Right lung (tissue), 5 donors: Measurements from ENCODE around the gene RNF5. TPM values are rescaled to one million over a fixed set of nuclear protein-coding genes. Genes with fewer than 3 reads are reported as not detected.
"Not testable (repeated sequence)": the region's sequence is repeated elsewhere in the genome, so short reads cannot be mapped to it uniquely, and the experiment has no call there.

Source experiments
- DNase-seq, 2 donors: peaks; one replicate each; pipeline ENCODE4 v3.0.0-alpha.2; 2013
- polyA plus RNA-seq, 5 donors: library from polyadenylated mRNA; unstranded; fragments of 120-200 nt; gene quantifications; one replicate each; pipeline versions ENCODE4 v1.2.1 to v1.2.3, GENCODE V29; 2013; ENCODE audit warnings: inconsistent platforms in 1 of 5, low replicate concordance in 1 of 5; ENCODE audit not compliant: insufficient read length in 5 of 5, insufficient read depth in 1 of 5

Gene RNF5
- polyA plus RNA-seq, 5 donors: 69.6 to 81.7 (median 75.8) TPM

DNA sequence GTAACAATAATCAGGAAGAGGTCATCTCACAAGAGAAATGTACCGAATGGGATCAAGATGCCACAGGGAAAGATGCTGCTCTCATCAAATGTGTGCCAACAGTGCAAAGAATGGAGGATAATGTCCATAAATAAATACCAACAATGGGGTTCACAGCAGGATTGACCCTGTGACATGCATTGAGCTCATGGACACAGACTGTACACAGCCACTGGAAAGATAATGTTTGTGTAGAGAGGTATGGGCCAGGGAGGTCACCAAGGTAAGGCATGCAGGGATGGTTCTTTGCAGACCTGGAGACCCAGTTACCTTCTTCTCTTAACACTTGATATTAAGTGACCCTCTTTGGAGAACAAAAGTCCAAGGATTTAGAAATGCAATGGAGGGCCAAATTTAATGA, 3.8 kb upstream of the RNF5 start:
- DNase-seq: no peak

DNA sequence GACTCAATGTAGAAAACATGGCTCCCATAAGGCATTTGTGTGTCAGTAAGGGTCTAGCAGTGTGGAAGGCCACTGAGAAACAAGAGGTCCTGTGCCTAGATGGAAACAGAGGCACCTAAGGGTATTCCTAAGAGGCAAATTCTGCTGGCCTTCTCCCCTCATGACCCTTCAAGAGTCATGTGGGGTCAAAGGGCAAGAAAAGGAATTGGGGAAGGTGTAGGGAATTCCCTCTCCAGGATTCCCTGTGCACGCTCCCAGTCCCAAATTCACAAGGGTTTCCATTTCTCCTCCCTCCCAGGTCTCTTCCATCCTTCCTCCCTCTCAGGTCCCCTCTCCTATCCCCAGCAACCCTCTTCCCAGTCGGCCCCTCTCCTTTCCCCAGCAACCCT, 2.9 kb upstream of the RNF5 start:
- DNase-seq: no peak

DNA sequence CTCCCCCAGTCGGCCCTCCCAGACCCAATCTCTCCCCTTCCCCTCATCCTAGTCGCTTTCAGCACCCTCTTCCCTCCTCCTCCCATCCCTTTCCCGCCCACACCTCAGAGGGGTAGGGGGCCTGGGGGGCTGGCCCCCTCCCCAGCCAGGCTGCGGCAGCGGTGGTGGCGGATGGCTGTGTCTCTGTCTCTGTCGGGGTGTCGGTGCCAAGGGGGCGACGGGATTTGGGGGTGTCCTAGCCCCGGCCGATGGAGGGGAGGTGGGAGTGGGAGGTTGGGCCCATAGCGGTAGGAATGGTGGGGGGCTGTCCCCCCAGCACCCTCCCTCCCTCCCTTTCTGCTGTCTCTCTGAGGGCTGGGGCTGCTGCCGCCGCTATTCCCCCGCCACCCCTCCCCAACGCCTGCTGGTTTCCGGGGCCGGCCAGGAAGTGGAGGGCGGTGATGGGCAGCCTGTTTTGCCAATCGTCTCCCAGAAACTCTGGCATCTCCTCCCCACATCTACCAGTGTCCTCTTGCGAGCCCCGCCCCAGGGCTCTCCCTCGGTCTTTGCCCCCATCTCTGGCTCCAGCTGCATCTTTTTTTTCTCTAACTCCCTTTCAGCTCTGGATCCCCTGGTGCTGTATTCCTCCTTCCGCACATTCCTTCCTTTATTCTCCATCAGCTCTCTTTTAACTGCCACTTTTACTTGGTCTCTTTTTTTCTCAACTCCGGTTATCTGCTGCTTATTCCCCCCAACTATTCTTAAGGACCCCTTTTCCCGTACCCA, 2.3 kb upstream of the RNF5 start, which contains the start of gene AGPAT1:
Gene AGPAT1 (minus strand): TSS at position 374 of the 765 bp plus-strand sequence. CDS start 4,588 bp downstream, outside the sequence.
- DNase-seq: peak; percentile 97

DNA sequence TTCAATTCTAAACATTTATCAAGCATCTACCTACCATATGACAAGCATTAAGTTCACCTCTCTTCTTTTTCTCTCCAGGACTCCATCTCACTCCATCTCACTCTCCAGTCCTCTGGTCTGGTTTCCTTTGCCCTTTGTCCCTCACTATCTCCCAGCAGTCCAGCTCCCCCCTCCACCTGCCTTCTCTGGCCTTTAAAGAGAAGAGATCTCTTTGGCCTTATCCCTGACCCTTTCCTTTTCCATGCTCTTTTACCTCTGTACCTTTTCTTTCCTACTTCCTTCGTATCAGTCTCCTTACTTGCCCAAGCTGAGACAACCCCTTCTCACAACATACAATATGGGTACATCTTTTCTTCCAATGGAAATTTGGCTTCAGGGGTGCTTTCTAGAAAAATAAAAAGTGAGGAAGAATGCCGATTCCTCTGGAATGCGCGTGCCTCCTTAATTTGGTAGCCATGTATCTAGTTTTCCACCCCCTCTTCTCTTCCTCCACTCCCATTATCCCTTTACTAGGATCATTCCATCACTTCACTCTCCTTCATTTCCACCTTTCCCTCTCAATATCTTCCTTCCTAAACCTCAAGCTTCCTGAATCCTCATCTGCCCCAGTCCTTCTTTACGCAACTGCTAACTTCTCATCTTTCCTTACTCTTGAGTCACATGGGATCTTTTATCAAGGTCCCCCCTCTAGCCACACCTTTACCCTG, 1.6 kb upstream of the RNF5 start:
- no peak for DNase-seq

DNA sequence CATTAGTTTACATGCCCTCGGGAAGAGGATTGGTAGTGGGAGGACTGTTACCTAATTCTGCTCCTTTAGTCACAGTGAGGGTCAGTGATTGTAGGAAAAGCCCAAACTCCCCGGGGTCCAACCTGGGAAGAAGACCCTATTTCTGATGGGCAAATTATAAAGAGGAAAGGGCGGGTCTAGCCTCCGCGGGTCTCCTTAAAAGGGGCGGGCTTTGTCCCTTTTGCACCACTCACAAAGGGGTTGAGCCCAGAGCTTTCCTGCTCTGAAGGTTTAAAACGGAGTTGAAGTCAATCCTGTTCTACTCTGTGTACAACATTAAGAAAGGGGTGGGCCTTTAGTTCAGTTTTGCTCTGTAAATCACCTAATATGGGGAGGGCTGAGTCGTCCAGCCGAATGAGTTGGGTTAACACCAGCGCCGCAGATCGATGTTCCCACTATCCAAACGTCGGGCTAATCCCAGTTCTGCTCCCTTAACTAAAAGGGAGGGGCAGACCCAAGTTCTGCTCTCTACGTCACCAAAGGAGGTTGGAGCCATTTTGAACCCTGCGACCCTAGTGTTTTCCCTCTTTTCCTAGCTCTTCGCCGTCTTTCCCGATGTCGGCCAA, 920 bp upstream of the RNF5 start:
- DNase-seq: no peak

DNA sequence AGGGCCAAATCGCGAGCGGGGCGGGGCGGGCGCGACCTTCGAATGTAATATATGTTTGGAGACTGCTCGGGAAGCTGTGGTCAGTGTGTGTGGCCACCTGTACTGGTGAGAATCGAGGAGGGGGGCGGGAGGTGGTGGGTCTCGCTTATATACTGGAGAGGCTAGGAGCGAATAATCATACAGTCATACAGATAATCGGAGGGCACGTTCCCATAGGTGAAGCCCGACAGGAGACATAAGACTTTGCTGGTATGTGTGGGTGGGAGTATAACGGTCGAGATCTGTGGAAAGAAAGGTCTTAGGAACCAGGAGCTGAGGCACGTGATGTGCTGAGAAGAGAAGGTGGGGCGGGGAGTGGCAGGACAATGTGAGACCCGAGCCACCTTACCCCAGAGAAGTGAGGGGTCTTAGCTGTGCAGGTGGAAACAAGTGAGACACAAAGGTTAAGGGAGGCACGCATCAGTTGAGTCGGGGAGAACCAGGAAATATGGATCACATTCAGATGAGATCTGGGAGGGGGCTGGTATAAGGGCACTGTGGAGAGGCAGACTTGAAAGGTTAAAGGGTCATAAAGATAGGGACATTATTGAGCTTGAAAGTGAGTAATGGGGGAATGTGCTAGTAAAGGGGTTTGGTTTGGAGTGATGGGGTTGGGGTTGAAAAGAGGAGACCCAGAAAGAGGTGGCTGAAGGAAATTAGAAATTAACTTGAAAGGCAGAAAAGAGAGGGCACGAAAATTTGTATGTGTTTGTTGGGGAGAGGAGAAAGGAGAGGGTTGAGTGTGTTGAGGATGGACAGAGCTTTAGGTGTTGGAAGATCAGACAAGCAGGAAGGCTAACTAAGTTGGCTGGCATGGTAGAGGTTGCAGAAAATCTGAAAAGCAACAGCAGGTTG, 589 bp downstream of the RNF5 start:
- no peak for DNase-seq

DNA sequence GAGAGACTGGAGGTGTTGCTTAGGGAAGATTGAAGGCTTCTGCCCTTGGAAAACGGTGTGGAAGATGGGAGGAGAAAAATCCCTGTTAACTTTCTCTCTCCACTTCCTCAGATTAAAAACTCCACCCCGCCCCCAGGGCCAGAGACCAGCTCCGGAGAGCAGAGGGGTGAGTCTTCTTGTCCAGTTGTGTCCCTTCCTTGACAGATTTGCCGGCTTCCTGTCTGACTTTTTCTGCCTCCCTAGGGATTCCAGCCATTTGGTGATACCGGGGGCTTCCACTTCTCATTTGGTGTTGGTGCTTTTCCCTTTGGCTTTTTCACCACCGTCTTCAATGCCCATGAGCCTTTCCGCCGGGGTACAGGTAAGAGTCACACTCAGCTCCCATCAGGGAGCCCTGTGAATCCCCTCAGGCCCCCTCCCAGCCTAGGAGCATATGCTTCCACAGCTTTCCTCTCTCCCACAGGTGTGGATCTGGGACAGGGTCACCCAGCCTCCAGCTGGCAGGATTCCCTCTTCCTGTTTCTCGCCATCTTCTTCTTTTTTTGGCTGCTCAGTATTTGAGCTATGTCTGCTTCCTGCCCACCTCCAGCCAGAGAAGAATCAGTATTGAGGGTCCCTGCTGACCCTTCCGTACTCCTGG, 1.7 kb downstream of the RNF5 start:
- DNase-seq: no peak

DNA sequence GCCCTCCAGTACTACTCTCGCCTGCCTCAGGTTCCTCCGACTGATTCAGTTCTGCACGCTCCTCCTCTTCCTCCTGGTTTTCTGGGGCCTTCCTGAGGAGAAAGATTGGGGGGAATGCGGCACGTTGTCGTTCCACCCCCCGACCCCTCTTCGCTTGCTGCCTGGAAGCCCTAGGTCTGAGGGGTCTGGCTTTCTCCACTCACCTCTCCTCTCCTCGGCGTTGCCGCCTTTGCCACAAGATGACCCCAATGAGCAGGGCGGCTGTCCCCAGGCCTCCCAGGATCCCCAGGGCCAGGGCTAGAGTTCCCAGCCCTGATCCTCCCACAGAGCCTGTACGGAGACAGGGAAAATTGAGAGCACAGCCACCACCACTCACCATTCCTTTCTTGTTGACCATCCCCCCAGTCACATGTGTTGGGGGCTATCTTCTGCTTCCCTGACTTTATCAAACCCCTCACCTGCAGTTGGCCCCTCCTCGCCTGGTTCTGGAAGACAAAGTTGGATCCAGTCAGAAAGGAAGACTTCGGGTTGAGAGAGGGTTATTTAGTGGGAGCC, 3.0 kb downstream of the RNF5 start:
- no peak for DNase-seq

DNA sequence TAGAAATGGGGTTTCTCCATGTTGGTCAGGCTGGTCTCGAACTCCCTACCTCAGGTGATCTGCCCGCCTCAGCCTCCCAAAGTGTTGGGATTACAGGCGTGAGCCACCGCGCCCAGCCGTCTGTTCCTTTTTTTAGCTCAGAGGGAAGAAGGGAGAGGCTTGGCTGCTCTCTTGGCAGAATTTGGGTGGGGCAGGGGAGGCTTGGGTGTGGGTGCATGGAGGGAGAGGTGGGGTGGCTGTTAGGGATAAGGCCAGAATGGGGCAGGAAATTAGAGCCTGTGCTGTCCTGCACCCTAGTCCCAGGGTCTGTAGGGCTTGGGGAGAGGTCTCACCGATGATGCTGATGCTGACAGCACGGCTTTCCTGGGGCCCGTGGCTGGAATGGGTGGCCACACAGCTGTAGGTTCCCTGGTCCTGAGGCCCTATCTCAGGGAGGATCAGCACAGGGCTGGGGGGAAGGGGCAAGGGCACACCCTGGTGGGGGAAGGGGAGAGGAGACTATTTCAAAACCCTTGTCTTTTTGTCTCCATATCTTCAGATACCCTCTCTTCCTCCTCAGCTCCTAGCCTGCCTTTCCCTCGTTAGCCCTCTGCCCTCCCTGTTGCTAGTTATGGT, 3.8 kb downstream of the RNF5 start:
- DNase-seq: no peak

DNA sequence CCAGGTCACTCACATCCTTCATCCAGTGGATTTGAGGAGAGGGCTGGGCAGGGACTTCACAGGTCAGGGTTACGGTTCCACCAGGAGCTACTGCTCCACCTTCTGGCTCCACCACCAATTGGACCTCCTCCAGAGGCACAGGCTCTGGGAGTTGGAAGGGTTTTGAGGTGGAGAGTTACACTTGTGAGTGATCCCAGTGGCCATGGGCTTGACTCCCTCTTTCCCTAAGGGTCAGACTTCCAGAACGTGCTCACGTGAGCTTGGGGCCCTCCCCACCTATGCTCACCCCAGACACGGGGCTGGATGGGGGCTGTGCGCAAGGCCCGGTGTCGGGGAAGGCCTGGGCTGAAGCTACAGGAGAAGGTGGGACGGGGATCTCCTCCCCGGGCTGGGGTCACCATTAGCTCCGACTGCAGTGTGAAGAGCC, 4.4 kb downstream of the RNF5 start:
- no peak for DNase-seq

DNA sequence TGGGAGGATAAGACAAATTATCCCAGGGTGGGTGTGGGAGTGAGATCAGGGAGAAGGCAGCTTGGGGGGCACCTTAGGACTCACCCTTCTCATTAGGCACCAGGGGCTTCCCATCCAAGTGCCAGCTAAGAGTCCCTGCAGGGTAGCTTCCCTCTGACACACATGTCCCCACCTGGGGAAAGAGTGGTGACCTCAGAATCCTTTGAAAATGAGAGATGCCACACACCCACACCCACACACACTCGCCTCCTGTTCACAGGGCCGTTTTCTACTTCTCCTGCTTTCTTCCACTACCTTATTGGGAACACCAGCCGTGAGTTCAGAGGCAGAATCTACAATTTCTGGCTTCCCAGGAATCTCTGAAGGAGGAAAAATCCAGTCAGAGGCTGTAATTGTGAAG, 4.8 kb downstream of the RNF5 start:
- no peak for DNase-seq

DNA sequence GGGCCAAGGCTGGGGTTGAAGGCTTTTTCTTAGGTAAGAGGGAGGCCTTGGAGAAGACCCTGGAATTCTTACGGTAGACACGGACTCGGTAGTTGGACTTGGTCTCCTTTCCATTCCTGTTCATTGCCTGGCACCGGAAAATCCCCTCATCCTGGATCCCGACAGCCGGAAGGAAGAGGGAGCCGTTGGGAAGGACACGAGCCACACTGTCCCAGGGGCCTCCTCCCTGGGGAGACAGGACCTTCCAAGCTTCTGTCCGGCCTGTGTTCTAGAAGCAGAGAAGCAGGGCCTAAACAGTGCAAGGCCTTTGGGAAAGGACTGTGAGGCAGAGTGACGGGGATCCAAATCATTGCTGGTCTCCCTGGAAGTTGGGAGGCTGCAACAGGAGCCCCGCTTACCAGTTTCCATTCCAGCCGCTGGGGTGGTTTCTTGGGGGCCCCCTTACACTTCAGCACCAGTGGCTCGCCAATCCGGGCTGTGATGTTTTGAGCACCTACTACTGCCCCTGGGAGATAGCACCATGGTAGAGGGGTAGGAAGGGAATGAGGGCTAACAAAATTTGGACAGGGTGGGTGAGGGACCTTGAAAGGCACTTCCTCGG, 5.4 kb downstream of the RNF5 start:
- DNase-seq: no peak

DNA sequence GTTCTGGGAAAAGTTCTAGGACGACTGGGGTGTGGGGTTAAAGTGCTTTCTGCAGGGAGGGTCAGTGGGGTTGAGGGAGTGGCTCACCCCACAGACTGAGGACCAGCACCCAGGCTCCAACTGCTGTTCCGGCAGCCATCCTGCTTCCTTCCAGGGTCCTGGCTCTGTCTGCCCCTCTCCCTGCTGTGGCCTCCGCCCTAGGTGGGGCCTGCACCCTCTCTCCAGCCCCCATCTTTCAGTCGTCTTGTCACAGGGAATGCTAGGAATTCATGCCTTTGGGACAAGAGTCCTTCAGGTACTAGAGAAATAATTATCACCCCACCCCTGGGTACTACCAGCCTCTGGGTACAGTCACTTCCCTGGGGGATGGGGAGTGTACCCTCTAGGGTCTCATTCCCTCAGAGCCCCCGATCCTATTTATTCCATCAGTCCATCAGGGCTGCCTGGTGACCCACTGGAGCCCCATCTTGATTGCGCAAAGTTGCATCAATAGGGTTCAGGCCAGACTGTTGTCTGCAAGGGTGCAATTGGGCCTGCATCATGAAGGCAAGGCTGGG, 6.0 kb downstream of the RNF5 start, which contains the start of gene AGER:
Gene AGER (minus strand): TSS at position 170 of the 557 bp plus-strand sequence. CDS start 31 bp downstream, at position 139.
- DNase-seq: no peak

DNA sequence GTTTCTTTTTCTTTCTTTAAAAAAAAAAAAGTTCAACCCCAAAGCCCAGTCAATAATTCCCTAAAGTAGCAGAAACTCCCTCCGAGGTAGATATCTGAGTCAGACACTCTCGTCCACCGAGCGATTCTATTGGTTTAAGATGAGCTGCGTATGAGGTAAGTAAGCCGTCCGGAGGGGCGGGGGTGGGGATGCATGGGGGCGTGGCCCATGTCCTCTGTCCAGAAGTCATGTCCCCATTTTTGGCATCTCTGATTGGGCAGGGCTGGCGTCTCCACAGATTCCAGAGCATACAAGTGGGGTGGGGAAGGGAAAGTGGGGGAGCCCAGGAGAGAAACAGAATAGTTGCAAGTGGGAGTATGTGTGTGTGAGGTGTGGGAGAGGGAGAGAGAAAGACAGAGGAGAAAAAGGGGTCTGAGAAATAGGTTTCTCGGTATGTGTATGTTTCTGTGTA, 7.5 kb downstream of the RNF5 start:
- DNase-seq: not testable (repeated sequence)

DNA sequence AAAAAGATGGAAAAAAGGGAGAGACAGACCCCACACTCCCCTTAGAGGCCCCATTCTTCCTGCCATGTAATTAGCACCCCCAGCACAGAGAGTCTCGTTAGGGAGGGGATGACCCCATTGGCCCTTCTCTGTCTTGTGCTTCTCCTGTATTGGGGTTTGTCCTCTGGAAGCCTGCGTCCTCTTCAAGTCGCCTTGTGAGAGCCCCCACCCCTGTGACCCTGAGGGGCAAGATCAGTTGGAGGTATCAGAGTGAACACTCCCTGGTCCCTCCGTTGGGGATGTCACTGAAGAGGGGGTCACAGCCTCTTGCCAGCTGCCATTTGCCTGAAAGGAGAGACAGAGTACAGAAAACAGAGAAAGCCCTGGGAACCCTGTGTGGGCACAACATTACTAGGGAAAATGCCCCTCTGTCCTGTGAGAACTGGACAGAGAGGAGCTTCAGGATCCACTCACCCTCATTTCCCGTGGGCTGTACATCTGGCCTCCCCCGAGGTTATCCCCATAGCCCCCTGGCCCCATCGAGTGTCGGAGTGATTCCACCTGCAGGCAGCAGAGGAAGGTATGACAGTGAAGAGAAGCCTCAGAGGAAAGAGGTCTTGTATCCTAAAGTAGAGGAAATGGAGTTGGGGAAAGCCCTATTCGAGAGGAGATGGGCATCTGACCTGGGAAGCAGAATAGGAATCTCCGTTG, 8.1 kb downstream of the RNF5 start:
- DNase-seq: not testable (repeated sequence)

DNA sequence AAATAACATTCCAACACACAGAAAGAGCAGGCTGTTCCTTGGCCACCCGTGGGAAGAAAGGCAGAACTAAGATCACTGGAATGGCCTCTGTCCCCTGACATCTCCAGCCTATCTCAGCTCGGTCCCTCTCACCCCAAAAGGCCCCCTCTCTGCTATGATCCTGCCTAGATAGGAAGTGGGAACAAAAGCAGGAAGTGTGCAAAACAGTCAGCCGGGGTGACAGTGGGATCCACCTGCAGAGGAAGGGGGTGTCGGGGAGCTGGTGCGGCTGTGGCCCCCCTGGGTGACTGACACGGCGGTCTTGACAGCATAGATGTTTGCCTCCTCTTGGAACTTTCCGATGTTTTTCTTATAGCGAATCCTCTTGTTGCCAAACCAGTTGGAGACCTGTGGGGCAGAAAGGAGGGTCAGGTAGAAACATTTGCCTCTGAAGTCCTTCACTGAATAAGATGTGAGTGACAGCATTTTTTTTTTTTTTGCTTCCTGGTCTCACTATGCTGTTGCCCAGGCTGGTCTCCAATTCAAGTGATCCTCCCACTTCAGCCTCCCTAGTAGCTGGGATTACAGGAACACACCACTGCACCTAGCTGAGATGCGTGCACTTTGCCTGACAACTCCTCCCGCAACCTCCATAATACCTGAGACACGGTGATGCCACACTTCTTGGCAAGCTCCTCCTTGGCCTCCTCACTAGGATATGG, 9.0 kb downstream of the RNF5 start:
- no peak for DNase-seq

DNA sequence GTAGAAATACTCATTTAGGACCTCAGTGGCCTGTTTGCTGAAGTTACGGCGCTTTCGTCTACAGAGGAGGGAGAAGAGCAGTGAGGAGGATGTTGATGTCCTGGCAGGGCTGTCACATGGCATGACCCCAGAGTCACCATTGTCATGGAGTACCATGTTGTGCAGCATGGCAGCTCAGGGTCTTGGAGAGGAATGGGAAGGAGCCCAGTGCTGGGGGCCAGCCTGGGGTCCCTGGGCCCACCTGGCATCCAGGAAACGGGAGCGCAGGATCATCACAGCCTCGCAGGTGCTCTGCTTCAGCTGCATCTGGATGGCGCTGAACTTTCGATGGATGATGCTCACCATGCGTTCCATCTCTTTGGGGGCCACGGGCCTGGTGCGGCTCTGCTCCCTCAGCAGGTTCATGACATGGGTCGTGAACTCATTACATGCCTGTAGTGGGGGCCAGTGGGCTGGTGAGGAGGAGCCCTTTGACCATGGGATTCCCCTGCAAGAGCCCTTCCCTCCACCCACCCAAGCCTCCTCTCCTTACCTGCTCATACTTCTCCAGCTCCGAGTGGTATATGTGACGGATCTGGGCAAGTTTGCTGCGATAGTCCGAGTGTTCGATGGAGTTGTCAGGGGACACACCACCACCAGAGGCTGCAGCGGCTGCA, 9.6 kb downstream of the RNF5 start:
- not testable (repeated sequence) for DNase-seq
